Kidney glomerular epithelial cell (primary cell): Measurements from ENCODE around the gene SLC12A7.

Experiments used
- DNase-seq: peaks from one replicate; lab custom pipeline; 2025; lab: John Stamatoyannopoulos, UW

Gene SLC12A7

DNA sequence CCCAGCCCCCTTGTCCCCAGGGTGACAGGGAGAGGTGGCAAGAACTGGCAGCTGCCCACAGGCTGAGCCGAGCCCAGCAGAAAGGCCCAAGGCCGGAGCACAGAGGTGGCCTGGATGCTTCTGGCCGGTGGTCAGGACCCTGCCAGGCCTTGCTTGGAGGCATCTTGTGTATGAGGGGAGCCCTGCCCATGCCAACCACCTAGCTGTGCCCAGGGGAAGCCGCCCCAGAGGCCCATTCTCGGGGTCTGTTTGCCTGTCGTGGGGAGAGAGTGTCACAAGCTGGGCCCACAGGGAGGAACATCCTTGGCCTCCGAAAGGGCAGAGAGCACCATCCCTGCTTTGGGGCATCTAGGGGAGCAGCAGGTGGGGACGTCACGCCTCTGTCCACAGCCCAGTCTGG, 93.3 kb downstream of the SLC12A7 start:
- no peak for DNase-seq

DNA sequence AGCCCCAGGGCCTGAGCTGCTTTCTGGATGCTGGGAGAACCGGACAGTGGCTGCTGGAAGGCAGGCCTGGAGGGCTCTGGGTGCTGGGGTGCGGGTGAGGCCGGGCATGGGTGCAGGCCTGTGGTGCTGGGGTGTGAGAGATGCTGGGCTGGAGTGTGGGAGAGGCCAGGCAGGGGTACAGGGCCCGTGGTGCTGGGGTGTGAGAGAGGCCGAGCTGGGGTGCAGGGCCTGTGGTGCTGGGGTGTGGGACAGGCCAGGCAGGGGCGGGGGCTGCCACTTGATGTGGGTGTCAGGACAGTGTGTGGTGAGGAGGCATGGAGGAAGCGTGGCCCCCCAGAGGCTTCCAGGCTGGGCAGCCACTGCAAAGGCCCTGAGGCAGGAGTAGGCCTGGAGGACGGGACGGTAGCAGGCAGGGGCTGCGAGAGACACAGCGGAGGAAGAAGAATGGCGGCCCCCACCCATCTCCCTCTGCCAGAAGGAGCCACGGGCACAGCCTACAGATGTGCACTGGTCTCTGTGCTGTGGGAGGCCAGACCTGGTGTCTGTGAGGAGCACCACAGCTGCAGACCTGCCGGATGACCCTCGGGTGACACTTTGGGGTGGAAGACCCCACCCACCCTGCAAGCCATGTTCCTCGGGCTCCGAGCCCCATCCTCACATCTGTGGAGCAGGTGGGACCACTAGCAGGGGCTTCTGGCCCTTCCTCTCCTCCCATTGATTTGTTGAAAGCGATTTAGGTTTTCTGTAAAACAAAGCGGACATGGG, 94.0 kb downstream of the SLC12A7 start:
- DNase-seq = no peak

DNA sequence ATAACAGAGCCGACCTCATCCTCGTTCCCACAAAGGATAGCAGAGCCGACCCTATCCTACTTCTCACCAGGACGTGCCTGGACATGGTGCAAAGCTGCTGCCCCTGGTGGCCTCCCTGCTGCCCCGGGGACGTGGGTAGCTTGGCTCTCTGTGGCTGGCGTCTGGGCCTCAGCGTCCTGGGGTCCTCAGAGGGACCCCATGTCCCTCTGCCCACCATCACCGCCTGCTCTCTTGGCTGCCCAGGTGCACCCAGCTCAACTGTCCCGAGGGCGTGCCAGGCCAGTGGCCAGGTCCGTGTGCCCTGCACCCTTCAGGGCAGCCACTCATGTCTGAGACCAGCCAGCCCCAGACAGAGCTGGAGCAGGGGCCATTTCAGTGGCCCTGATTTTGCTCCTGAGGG, 94.8 kb downstream of the SLC12A7 start:
- DNase-seq = no peak

DNA sequence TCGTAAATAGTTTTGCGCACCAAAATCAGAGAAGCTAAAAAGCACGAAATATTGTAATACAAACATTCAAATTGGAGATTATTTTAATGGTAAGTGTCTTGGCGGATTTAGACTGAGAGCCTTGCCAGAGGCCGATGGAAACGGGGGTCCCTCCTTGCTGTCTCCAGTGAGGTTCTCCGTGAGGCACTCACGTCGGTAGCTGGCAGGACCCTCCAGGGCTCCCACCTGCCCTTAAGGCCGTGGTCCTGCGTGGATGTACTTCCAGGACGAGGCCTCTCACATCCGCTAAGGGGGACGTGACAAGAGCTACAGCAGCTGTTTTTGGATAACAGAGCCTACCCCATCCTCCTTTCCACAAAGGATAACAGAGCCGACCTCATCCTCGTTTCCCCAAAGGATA, 95.4 kb downstream of the SLC12A7 start:
- DNase-seq = no peak

DNA sequence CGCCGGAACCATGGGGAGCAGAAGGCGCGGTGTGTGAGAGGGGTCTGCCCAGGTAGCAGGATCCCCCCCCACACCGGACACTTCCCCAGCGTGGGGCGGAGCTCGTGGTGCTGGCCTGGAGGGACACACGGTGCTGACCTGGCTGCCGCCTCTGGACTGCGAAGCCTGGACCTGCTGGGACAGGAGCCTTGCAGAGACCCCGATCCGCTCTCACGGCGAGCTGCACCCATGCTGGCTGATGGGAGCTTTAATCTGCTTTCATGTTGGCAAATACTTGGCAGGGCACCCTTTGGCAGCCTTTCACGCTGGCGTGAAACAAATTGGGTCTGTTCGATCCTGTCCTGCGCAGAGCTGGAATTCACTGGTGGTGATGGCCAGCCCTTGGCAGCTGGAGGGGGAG, 95.8 kb downstream of the SLC12A7 start:
- no peak for DNase-seq

DNA sequence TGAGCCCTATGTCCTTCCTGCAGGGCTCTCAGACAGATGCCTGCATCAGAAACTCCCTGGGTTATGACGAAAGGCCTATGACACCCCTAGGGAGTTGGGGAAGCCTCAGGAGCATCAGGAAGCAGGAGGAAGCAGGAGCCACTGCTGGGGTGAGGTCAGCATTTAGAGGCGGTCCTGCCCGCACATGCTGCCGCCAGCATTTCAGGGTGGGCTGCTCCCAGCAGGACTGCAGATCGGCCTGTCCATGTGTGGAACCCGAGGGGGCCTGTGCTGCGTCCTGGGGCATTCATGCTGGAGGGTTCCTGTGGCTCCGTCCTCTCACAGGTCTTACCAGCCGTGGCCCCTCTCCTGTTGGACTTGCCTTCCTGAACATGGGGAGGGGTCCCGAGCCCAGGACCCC, 96.4 kb downstream of the SLC12A7 start:
- no peak for DNase-seq

DNA sequence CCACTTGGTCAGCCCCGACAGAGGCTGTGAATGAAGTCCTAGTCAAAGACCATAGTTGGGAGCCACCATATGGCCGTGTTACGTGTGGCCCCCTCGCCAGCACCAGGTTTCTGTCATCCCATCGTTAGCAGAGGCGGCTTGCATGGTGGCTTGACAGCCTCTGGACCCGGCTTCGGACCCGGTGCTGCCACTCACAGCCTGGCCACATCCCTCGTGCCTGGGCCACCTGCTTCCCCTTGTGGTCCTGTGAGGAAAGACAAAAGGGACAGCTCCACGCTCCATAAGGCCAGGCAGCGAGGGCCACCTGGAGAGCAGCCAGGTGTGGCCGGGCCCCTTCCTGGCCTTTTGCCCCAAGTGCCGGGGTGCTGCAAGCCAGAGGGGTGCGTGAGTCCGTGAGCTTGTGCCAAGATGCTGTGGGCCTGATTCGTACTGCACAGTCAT, 97.1 kb downstream of the SLC12A7 start:
- no peak for DNase-seq

DNA sequence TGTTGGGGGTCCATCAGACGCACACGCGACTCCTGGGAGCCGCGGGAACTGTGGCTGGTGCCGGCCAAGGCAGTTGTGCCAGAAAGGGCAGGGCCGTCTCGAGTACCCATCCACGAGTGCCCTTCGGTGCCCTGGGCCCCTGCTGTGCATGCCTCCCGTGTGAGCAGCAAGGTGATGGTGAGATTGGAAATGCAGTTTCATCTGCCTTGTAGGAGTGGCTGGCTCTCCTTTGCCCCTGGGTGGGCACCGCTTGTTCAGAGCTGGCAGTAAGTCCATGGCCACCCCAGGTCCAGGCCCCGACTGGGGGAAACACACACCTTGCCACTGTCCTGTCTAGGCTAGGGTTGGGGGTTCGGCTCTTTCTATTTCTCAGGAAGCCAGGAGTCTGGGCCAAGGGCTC, 97.5 kb downstream of the SLC12A7 start:
- DNase-seq = no peak

DNA sequence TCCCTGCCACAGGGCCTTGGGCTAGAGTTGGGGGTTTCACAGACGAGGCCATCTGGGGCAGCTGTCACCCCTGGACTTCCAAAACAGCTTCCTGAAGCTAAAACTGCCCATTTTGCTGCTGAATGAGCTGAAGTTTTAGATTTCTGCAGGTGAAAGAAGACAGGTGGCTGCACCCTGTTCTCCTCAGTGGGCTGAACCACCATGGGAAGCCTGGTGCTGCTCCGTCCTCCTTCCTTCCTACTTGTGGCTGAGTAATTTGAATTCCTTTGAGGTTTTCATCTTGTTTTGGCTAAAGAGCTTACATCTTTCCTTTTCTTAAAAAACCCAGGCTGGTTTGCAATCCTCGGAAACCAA, 97.9 kb downstream of the SLC12A7 start:
- no peak for DNase-seq

DNA sequence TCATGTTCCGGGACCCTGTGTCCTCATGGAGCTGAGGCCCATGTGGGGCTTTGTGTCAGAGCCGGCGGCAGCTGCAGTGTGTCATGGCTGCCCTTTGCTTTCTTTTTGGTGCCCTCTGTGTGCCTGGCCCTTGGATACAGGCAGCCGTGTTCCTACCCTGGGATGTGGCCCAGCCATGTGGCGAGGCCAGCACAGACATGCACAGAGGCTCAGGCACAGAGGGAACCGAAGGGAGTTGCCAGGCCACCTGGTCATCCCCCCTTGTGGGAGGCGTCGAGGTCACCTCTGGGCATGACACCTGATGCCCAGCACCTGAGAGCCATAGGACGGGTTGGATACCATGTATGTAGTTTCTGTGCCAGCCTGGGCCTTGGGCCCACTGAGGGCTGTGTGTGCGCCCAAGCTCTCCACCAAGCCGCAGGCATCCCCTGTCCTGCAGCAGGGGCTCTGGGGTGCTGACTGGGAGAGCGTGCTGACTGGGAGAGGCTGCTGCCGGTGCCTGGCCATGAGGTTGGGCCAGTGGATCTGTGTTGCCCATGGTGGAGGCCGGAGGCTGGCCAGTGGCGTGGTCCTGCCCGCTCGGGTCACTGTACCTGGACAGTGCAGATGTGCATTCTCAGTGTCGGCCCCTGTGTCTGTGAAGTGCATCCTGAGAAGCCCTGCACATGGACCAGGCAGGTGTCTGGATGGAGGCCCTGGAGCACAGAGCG, 98.5 kb downstream of the SLC12A7 start:
- no peak for DNase-seq

DNA sequence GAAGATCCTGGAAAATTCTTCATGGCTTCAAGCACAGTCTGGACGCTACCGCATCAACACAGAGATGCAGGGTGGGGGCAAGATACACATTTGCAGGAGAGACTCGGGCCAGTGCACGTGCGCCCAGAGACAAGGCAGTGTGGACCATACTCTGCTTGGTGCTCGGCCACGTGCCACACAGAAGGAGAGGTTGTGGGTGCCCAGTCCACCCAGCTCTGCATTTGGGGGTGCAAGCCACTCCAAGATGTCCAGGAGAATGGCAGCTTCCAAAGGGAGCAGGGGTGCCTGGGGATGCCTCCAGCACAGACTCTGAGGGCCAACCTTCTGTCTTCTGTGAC, 99.0 kb downstream of the SLC12A7 start:
- no peak for DNase-seq

DNA sequence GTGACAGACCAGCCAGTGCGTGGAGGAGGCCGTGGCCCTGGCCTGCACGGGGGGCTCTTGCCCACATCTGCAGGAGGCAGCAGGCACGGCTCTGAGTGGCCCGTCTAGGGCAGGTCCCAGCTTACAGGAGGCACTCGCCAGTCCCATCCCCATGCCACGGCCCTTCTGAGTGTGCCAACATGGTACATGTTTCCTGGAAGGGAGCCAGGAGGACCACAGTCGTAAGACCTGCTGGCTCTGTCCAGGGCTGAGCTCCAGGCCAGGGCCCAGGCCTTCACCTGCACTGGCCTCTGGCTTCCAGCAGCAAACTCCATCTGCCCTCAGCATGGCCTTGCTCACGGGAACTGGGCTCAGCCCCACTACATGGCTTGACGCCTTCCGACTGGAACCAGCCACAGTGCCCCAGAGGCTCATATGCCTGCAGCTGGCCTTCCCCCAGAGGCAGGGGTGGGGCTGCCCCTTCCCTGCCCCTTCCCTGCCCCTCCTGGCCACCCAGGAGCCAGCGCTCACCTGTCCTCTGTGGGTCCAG, 99.5 kb downstream of the SLC12A7 start:
- no peak for DNase-seq

DNA sequence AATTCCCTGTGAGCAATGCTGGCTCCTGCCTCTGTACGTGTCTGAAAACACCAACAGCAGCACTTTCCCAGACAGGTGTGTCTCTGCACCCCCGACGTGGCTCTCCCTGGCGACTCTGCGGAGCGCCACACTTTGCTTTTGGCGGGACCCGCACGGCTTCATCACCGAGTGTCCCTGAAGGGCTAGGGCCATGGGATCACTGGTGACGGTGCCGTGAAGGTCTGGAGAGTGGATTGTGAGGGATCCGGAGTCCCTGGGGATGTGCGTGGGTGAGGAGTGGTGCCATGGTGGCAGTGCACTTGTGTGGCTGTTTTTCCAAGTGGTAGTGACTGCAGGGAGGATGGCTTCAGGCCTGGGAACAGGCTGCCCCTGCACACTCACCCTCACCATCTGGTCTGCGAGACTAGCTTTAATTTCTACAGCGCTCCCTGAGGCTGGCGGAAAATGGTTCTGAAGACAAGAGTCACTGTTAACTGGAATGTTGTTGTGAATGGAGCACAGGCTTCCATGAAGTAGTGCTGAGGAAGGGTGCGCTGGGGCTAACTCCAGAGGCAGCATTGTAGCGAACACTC, 100.0 kb downstream of the SLC12A7 start:
- no peak for DNase-seq

DNA sequence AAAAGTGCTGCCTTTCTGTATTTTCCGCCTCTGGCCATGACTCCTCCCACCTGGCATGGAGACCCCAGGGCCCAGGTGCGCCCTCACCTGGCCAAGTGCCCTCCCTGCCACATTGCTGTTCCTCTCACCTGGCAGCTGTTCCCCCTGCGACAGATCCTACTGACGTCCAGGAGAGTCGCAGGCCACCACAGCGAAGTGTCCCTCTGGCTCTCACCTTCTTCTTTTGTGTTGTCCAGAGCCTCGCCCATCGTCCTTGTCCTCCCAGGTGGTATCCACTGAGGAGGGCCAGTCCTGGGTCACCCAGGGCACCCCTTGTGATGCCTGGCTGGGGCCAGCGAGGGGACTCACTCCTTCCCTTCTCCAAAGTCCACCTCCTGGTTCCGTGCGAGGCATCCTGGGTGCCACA, 100.6 kb downstream of the SLC12A7 start:
- DNase-seq = peak; percentile 1

DNA sequence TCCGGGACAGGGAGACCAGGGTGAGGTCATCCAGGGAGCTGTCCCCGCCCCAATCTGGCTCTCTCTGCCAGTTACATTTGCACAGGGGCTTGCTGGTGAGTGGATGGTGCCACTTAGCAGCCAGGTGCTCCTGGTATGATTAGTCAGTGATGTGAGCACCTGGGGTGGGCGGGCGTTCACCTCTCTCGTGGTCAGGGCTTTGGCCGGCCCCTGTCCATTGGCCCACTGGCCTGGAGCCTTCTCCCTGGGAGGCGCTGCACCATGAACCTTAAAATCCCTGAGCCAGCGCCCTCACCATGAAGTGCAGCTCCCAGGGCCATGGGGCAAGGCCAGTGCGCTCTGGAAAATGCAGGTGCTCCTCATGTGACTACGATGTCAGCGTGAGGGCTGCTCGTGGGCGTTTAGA, 101.2 kb downstream of the SLC12A7 start:
- no peak for DNase-seq

DNA sequence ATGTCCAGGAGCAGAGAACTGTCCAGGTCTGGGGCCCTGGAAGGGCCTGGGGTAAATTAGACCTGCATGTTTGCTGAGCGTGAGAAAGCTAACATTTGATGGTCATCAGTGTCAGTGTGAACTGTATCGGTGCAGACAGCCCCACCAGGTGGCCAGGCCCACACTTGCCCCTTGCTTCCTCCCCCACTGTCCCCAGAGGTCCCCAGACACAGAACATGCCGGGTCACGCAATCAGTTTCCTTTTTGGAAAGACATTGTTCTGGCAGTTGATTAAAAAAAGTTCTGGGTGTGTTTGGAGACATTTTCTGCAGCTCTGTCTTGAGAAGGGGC, 101.7 kb downstream of the SLC12A7 start:
- DNase-seq = no peak

DNA sequence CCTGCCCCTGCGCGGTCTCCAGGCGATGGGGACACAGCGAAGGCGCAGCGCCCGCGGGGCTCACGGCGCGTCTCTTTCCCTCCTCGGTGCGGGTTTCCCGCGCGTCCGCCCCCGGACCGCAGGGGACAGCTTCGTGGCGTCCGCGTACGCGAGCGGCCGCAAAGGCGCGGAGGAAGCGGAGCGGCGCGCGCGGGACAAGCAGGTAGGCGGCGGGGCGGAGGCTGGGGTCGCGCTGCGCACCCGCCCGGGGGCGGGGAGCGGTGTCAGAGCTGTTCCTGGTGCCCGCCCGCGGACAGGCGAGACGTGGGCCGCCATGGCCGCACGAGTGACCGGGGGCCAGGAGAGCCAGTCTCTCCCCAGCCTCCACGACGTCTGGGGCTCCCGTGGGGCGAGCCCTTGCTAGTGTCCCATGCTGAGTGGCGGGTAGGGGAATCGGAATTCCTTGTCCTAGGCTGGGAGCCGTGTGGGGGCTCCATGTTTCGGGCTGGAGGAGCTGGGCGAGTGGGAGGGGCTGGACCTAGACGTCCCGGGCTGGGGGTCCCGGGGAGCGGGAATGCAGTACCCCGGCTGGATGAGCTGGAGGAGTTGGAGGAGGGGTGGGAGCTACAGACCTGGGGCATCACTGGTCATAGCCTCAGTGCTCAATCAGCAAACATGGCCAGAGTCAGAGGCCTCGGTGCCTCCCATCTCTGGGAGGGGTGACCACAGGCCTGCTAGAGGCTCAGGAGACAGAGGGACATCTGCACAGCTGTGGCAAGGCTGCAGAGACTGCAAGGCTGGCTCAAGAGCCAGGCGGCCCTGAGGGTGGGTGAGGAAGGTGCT, 102.3 kb downstream of the SLC12A7 start:
- no peak for DNase-seq

DNA sequence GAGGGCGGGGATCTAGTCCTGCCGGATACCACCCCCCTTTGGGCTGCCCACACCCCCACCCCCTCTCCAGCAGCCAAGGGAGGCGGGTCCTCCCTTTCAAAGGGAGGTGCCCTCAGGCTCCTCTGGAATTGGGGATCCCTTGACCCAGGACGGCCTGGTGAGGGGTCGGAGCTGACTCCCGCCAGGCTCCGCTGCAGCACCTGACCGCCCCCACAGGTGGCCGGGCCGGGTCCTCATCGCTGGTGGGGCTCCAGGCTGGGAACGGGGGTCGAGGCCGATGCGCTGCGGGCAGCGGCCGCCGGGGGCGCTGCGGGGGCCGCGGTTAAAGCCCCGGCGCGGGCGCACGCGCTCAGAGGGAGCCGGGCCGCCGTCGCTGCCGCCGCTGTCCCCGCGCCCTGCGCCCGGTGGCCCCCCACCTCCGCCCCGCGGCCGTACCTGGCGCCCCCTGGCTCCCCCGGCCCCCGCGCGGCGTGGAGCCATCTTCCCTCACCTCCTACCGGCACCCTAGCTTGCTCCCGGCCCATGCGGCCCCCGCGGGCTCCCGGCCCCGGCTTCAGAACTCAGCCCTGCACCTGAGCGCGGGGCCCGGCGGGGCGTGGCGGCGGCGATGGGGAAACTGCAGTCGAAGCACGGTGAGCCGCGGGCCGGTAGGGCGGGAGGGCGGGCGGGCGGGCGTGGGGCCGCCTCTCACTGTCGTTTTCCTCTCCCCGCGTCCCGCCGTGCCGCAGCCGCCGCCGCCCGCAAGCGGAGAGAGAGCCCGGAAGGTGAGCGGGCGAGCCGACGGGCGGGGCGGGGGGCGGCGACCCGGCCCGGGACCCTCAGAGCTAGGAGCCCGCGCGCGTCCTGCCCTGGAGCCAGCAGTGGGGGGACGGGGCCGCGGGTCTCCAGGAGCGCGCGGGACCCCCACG, 103.2 kb downstream of the SLC12A7 start, which contains the start of gene NKD2:
TSS of gene NKD2 (plus strand) at position 352 of the 908 bp plus-strand sequence. CDS start at position 608, 256 bp downstream.
- DNase-seq = no peak

DNA sequence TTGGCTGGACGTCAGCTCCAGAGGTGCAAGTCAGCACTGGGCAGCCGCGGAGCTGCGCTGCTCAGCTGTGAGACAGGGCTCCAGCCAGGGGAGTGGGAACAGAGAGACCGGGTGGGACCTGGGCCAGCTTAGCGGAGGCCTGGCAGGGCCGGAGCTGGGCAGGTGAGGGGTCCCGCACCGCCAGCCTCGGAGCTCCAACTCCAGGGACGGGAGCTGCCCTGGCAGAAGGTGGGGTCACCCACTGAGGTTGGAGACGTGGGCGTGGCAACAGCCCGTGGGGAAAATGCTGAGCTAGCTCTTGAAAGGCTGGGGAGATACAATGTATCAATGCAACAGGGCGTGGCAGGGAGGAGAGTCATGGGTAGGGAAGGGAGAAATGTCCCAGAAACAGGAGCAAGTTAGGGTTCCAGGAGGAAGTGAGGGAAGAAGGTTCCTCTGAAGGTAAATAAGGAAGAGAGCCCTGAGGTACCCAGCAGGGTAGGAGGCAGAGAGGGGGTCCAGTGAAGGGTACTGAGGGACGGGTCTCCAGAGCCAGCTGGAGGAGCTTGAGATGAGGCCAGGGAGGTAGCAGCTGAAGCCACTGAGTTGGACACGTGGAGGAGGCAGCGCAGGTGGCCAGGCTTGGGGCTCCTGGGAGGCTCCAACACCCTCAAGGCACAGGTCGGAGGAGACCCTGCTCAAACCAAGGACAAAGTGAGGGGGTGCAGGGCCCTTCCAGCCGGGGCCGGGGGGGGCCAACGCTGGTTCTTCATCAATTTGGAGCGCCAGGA, 104.0 kb downstream of the SLC12A7 start:
- DNase-seq = no peak

DNA sequence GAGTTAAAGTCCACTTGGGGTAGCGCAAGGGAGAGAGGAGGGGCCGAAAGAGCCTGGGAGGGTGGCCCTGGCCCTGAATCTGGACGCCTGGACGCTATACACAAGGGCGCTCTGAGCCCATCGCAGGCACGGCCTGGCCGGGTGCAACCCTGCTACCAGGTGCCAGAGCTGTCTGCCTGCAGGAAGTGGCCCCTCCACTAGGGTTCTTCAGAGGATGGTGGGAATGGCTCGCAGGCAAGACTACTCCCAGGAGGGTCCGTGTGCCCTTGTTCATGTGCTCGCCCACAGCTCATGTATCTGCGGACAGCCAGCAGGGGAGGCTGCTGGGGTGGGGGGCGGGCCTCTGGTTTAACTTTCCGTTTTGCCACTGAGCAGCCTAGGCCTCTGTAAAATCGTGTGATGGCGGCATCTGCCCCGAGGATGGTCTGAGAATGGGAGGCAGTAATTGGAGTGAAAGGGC, 104.6 kb downstream of the SLC12A7 start:
- DNase-seq = no peak
